Body of pancreas (tissue), 4 donors: ENCODE results near the gene USP7.

Source experiments
- POLR2A ChIP-seq, 3 donors: fragments of 450-650 bp; IDR thresholded peaks; one replicate each; pipeline ENCODE4 v1.6.1; 2016; ENCODE audit warnings: antibody characterized with exemption in 3 of 3, mild to moderate bottlenecking in 2 of 3
- TF ChIP-seq, protein P1 (sequence below), 7 experiments: fragments of 450-650 bp in 4 of 7; fragments of 200-600 bp in 3 of 7; sonication (generic) in 3 of 7; IDR thresholded peaks; one replicate each; pipeline ENCODE4 v1.5.1; 2016 to 2019; ENCODE audit warnings: antibody characterized with exemption in 7 of 7

DNA sequence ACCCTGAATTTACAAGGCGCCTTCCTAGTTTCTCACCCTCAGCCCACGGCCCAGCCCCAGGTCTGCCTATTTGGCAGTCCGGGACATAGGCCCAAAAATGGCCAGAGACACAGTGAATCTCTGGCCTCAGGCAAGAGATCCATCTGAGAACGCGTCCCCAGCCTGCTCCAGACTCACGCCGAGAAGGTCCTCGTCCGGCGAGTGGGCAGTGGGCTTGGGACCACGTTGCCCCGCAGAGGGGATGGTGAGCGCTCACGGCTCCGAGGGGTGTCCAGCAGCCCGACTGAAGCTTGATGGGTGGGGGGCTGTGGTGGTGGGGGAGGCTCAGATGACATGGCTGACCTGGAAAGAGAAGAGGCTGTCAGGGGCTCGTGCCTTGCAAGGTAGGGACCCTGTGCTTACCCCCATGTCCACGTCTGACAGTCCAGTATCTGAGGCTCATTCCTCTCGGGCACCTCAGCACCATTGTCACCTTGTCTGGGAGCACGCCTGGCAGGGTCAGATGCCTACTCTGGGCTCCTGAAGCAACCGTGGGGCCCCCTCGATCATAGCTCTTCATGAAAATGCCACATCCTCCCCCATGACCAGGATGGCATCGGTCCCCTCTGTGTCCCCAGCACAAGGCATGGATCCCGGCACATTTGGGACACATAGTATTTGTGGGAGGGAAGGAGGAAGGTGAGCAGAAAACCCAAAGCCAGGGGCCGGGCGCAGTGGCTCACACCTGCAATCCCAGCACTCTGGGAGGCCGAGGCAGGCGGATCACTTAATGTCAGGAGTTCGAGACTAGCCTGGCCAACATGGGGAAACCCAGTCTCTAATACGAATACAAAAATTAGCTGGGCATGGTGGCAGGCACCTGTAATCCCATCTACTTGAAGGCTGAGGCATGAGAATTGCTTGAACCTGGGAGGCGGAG lies 104.5 kb downstream of the USP7 start:
- TF ChIP-seq POLR2A (IDR thresholded peaks at IDR 0.05), result no peak
- TF ChIP-seq, protein P1, sequence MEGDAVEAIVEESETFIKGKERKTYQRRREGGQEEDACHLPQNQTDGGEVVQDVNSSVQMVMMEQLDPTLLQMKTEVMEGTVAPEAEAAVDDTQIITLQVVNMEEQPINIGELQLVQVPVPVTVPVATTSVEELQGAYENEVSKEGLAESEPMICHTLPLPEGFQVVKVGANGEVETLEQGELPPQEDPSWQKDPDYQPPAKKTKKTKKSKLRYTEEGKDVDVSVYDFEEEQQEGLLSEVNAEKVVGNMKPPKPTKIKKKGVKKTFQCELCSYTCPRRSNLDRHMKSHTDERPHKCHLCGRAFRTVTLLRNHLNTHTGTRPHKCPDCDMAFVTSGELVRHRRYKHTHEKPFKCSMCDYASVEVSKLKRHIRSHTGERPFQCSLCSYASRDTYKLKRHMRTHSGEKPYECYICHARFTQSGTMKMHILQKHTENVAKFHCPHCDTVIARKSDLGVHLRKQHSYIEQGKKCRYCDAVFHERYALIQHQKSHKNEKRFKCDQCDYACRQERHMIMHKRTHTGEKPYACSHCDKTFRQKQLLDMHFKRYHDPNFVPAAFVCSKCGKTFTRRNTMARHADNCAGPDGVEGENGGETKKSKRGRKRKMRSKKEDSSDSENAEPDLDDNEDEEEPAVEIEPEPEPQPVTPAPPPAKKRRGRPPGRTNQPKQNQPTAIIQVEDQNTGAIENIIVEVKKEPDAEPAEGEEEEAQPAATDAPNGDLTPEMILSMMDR (IDR thresholded peaks at IDR 0.05), result no peak
